GM19452 (cell line): ENCODE results near the gene MTERF2.
A peak's percentile ranks its signal among the peaks of the same experiment; 100 is the strongest.

Experiments
- ATAC-seq: cut with Tn5 transposase; IDR thresholded peaks from one replicate; pipeline ENCODE4 v1.9.1; 2021; ENCODE audit not compliant: unreplicated experiment

MTERF2 gene

DNA sequence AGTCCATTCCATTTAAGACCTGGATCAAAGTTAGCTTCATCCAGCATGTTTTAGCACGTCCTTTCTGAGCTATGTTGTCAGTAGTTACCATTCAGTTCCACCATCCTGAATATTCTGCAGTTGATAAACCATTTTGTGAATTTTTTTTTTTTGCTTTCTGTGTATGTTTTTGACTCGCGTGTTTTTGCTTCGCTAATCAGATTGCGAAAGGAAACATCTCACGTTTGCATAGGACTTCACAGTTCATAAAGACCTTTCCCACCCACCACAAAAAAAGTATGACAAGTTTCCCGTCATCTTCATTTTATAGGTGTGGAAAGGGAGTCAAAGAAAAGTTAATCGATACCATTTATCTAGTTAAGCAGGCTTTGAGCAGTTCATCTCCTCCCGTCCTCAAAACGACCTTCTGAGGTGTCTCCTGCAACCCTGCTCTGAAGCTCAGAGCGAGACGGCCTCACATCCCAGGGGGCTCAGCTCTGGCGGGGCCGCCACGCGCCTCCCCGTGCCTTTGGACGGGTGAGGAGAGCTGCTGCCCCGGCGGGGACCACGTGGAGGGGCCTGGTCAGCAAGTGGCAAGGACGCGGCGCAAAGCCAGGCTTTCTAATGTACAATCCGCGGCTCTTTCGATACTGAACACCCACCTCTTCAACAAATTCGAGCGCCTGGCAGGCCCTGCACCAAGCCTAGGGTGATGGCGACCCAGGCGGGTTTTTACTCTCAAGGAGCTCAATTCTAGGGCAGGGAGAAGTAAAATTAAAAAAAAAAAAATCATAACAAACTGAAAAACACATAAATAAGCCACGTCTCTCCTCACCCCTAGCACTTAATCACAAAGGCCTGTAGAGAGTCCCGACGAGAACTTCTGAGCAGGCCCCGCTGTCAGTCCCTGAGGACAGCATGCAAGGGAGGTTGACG is 32.2 kb downstream of the MTERF2 start:
- peak; percentile 15 for ATAC-seq

DNA sequence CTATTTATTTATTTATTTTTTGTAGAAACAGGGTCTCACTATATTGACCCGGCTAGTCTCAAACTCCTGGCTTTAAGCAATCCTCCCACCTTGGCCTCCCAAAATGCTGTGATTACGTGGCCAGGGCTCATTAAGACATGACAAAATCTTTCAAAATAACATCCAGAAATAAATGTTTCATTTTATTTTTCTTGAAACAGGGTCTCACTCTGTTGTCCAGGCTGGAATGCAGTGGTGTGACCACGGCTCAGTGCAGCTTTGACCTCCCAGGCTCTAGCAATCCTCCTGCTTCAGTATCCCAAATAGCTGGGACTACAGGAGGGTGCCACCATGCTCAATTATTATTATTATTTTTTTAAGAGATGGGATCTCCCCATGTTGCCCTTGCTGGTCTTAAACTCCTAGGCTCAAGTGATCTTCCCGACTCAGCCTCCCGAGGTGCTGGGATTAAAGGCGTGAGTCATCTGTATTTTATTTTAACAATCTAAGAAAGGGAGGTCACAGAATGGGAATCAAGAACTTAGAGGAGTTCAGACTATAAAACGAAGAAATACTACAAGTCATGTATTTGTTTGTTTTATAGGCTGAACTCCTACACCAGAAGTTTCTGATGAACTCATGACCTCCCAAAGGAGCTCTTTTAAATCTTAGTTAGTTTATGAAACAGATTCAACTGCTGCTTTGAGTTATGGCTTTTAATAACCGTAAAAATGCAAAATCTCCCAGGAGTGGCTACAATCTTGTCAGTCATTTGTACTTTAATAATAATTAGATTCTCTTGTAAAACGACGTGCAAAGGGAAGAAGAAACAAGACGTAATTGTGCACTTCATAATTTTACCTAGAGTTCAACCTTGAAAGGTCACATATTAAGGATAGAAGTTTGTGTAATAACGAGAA is 33.3 kb downstream of the MTERF2 start:
- no peak for ATAC-seq

GRCh38 chr12:106950591-106950990 is 36.4 kb downstream of the MTERF2 start:
- no peak for ATAC-seq

DNA sequence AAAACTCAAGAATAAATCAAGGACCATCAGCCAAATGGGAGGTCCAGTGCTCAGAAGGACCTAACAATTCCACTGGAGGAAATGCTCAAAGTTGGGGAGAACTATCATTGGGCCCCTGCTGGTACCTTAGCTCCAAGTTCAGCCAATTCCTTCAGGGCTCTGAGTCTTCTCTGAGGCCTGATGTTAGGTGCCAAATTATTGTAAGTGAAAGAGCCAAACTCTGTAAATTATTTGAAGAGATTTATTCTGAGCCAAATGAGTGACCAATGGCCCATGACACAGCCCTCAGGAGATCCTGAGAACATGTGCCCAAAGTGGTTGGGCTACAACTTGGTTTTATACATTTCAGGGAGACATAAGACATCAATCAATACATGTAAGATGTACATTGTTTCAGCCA is 39.5 kb downstream of the MTERF2 start:
- no peak for ATAC-seq

- ATAC-seq = no peak
Measured at GRCh38 chr12:106945261-106945851, 41.6 kb downstream of the MTERF2 start.

GRCh38 chr12:106942775-106943174 is 44.2 kb downstream of the MTERF2 start:
- ATAC-seq = no peak

DNA sequence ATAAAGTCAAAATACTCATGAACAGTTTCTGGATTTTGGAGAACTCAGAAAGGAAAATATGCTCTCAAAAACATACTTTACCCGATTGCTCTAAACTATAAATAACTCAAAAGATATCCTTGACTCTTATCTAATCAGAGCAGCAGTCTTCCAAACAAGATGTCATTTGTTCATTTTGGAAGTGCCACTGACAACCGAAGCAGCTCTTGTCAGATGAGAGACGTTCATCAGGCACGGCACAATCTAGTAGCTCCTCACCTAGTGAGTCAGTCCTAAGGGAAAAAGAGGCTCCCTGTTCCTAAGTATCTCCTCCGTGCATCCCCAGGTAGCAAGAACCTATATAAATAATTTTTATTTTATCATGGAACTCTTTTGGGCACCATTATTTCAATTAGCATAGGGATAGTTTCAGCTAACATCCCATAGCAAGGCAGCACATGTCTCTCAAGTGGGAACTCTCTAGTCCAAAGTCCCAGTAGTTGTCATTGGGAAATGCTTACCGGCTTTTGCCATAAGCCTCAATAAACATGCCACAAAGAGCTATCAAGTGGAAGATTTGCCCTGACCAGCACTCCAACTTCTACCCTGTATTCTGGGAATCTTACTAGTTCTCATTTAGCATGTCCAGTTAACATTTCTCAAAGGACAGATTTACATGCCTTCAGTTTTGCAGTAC is 45.3 kb downstream of the MTERF2 start:
- no peak for ATAC-seq

DNA sequence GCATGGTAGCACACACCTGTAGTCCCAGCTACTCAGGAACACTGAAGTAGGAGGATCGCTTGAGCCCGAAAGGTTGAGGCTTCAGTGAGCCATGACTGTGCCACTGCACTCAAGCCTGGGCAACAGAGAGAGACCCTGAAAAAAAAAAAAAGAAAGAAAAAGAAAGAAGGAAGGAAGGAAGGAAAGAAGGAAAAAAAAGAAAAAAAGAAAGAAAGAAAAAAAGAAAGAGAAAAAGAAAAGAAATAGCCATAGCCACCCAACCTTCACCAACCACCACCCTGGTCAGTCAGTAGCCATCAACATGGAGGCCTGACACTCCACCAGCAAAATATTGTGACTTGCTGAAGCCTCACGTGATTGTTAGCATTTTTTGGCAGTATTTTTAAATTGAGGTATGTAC is 52.7 kb downstream of the MTERF2 start:
- no peak for ATAC-seq
